Endothelial cell of umbilical vein (primary cell): ENCODE measurements around the gene CHRNA9. TPM values are rescaled to one million over a fixed set of nuclear protein-coding genes. Genes with fewer than 3 reads are reported as not detected.

Experiments
- BruUV-seq: library from RNA; stranded (reverse); fragments of 400-500 nt; replicated peaks from 2 replicates; lab custom pipeline; 2021; lab: Mats Ljungman, UMichigan
- CTCF ChIA-PET: fragments of 300-600, 350-600 bp; sonication (Branson Sonifier 250); formaldehyde crosslinking; loops from one replicate; lab custom pipeline; 2021; ENCODE audit warnings: antibody characterized with exemption, inconsistent platforms; lab: Charles Lee
- POLR2A ChIA-PET: fragments of 300-600, 350-600 bp; sonication (Branson Sonifier 250); formaldehyde crosslinking; loops from one replicate; lab custom pipeline; 2021; ENCODE audit warnings: antibody characterized with exemption, inconsistent platforms; lab: Charles Lee
- DNase-seq: peaks from one replicate; pipeline ENCODE4 v3.0.0-alpha.2; 2011; ENCODE audit warnings: low read depth, low spot score
- FAIRE-seq: peaks from 2 replicates; lab custom pipeline; 2011; peaks lifted over from hg19 to GRCh38; lab: Jason Lieb, UNC
- H2AFZ ChIP-seq: 2 replicates; pipeline ENCODE4 v1.6.0; 2012; ENCODE audit warnings: low read depth, low read length, control low read depth, inconsistent platforms
- H3K27ac ChIP-seq: 2 replicates; pipeline ENCODE4 v1.5.1; 2011; ENCODE audit warnings: low read depth, mild to moderate bottlenecking, control low read depth, low read length, moderate library complexity; ENCODE audit not compliant: insufficient read depth
- H3K27me3 ChIP-seq, 2 experiments: 2 replicates each; pipeline versions ENCODE4 v1.6.0 to v1.6.1; 2011; ENCODE audit warnings: low read length in 2 of 2, mixed read lengths in 1 of 2; ENCODE audit not compliant: control insufficient read depth in 2 of 2, insufficient read depth in 2 of 2
- H3K36me3 ChIP-seq, 2 experiments: 2 replicates in 1 of 2; 3 replicates in 1 of 2; pipeline ENCODE4 v1.5.1; 2011; ENCODE audit warnings: low read length in 2 of 2, mild to moderate bottlenecking in 1 of 2, moderate library complexity in 1 of 2; ENCODE audit not compliant: control insufficient read depth in 2 of 2, insufficient read depth in 2 of 2; ENCODE audit errors: extremely low read depth in 1 of 2
- H3K4me1 ChIP-seq: 3 replicates; pipeline ENCODE4 v1.5.1; 2011; ENCODE audit warnings: mild to moderate bottlenecking, low read length; ENCODE audit not compliant: control insufficient read depth, insufficient read depth; ENCODE audit errors: extremely low read depth
- H3K4me2 ChIP-seq: 2 replicates; pipeline ENCODE4 v1.6.1; 2011; ENCODE audit warnings: low read length, control low read depth, mixed read lengths; ENCODE audit not compliant: insufficient read depth
- H3K4me3 ChIP-seq, 3 experiments: fragments of 200-600 bp in 1 of 3; sonication (generic), shearing (Covaris generic) in 1 of 3; replicated peaks in 1 of 3; 2 replicates each; pipeline ENCODE4 v1.5.1; 2011 to 2016; ENCODE audit warnings: control low read depth in 3 of 3, low read length in 3 of 3, mild to moderate bottlenecking in 2 of 3, inconsistent platforms in 1 of 3, low read depth in 1 of 3, moderate library complexity in 1 of 3; ENCODE audit not compliant: insufficient read depth in 1 of 3
- H3K79me2 ChIP-seq: 2 replicates; pipeline ENCODE4 v1.6.0; 2012; ENCODE audit warnings: low read length, inconsistent platforms; ENCODE audit not compliant: control insufficient read depth, insufficient read depth
- H3K9ac ChIP-seq: replicated peaks from 2 replicates; pipeline ENCODE3; 2011; ENCODE audit warnings: low read length, control low read depth; ENCODE audit not compliant: insufficient read depth; ENCODE audit errors: extremely low read depth
- H3K9me1 ChIP-seq: replicated peaks from 3 replicates; pipeline ENCODE4 v1.6.0; 2011; ENCODE audit warnings: mild to moderate bottlenecking, low read length; ENCODE audit not compliant: control insufficient read depth, insufficient read depth; ENCODE audit errors: extremely low read depth
- H3K9me3 ChIP-seq: replicated peaks from 2 replicates; pipeline ENCODE4 v1.5.1; 2012; ENCODE audit warnings: low read length, inconsistent platforms; ENCODE audit not compliant: control insufficient read depth, insufficient read depth
- H4K20me1 ChIP-seq: replicated peaks from 2 replicates; pipeline ENCODE3; 2011; ENCODE audit warnings: mild to moderate bottlenecking, low read length; ENCODE audit not compliant: control insufficient read depth, insufficient read depth; ENCODE audit errors: extremely low read depth
- CTCF ChIP-seq, 2 donors: IDR thresholded peaks; 1 replicate in 1 of 2; 2 replicates in 1 of 2; pipeline ENCODE4 v1.5.1; 2011; ENCODE audit warnings: low read length in 2 of 2, mild to moderate bottlenecking in 2 of 2, moderate library complexity in 2 of 2, control low read depth in 1 of 2, inconsistent platforms in 1 of 2, low read depth in 1 of 2; ENCODE audit not compliant: insufficient read depth in 1 of 2; ENCODE audit errors: extremely low read depth in 1 of 2
- EZH2 ChIP-seq: IDR thresholded peaks from 2 replicates; pipeline ENCODE4 v1.6.1; 2012; ENCODE audit warnings: borderline replicate concordance, low read depth, mild to moderate bottlenecking, moderate library complexity, low read length, inconsistent platforms; ENCODE audit not compliant: severe bottlenecking
- FOS ChIP-seq: IDR thresholded peaks from 2 replicates; pipeline ENCODE4 v1.6.1; 2011; ENCODE audit warnings: mild to moderate bottlenecking, low read length, moderate library complexity, borderline replicate concordance; ENCODE audit not compliant: insufficient read depth
- JUN ChIP-seq: IDR thresholded peaks from 2 replicates; pipeline ENCODE4 v1.6.1; 2011; ENCODE audit warnings: borderline replicate concordance, low read depth; ENCODE audit not compliant: insufficient read length, insufficient read depth
- MAX ChIP-seq: IDR thresholded peaks from 2 replicates; pipeline ENCODE4 v1.6.1; 2011; ENCODE audit not compliant: insufficient read depth, insufficient read length
- MYC ChIP-seq: IDR thresholded peaks from one replicate; pipeline ENCODE4 v1.6.1; 2011; ENCODE audit warnings: mild to moderate bottlenecking, low read depth, low read length
- POLR2A ChIP-seq: IDR thresholded peaks from 2 replicates; pipeline ENCODE4 v1.6.1; 2012; ENCODE audit warnings: low read depth, mild to moderate bottlenecking, control low read depth, low read length
- POLR2AphosphoS5 ChIP-seq: IDR thresholded peaks from 2 replicates; pipeline ENCODE4 v1.6.1; 2012; ENCODE audit warnings: low read depth, mild to moderate bottlenecking, control low read depth, low read length, moderate library complexity; ENCODE audit not compliant: insufficient read depth
- dilution Hi-C: fragments of 300-500 bp; cut with MboI; formaldehyde crosslinking; loops from one replicate; pipeline ENCODE4 v1.15.0; 2019; ENCODE audit warnings: low sequenced_read_pairs; ENCODE audit not compliant: extremely low pct_ligation_motif_present
- intact Hi-C: fragments of 100-400 bp; cut with micrococcal nuclease; formaldehyde crosslinking; loops from one replicate; pipeline ENCODE4 v1.10.0; 2022
- polyA plus RNA-seq, 4 experiments: library from polyadenylated mRNA; depleted of rRNA in 3 of 4; stranded (reverse) in 3 of 4; unstranded in 1 of 4; fragments of >200 nt; gene quantifications; 2 replicates each; pipeline versions ENCODE4 v1.2.1 to v1.2.3, GENCODE V29; 2011 to 2012; ENCODE audit warnings: missing spikeins in 1 of 4
- total RNA-seq: library from RNA; stranded (reverse); gene quantifications from 2 replicates; pipeline ENCODE4 v1.2.3, GENCODE V29; 2021

Gene CHRNA9
- total and polyA plus RNA-seq, 2 donors (not counting 3 experiments of a cell fraction or from before 2014, with no cell fraction given), result not detected

GRCh38 chr4:40317916-40318658 is 17.0 kb upstream of the CHRNA9 start:
- no peak for DNase-seq
- Histone ChIP-seq H3K9me3 (no peaks in the 10 kb centered on the region), H3K79me2 (no peaks in the 10 kb centered on the region), H3K27me3 (no peaks in the 10 kb centered on the region), H3K36me3 (no peaks in the 10 kb centered on the region), H2AFZ (no peak overlapping the region), H3K9ac (no peak overlapping the region), H3K27ac (no peak overlapping the region), H3K4me2 (no peak overlapping the region), H3K4me1 (peaks cover 11% of the 10 kb centered on the region), H3K4me3 (no peak overlapping the region), H4K20me1 (no peaks in the 10 kb centered on the region), H3K9me1 (no peaks in the 10 kb centered on the region)
- POLR2A ChIA-PET, result interaction anchor here (1.8 kb wide), 1 partner anchor 262 kb away, joined by 5 read pairs; the partner anchor contains the start of gene N4BP2
- FAIRE-seq, result no peak
- intact Hi-C loops (loop anchor here (2.0 to 5.0 kb wide), 5 partner anchors 63 to 791 kb away; partner anchors contain the start of genes UBE2K and UGDH), dilution Hi-C loops (no loop called here)
- no TSS peak for BruUV-seq
- CTCF ChIA-PET, result interaction anchor here (0.8 to 4.6 kb wide), 29 partner anchors 8 to 849 kb away, joined by 3 to 135 read pairs (median 5); partner anchors contain the start of genes CHRNA9 and N4BP2
- TF ChIP-seq POLR2A (no peak), JUN (no peak), MAX (no peak), MYC (no peak), FOS (no peak), CTCF (IDR thresholded peaks at IDR 0.05; ENCODE audit: extremely low read depth in 1 of 2, insufficient read depth in 1 of 2, low read depth in 1 of 2, low read length in 2 of 2) (no peak), POLR2AphosphoS5 (no peak), EZH2 (no peak)
